Activated CD8-positive, alpha-beta memory T cell treated with anti-CD3 and anti-CD28 coated beads, Interleukin-2, amount 50 U/mL, for 1 hour (primary cell): Measurements from ENCODE around the gene ALG14.
"Not testable (repeated sequence)": the region's sequence is repeated elsewhere in the genome, so short reads cannot be mapped to it uniquely, and the experiment has no call there.

Experiments used
- DNase-seq: peaks from one replicate; pipeline ENCODE4 v3.0.0-alpha.2; 2020; ENCODE audit errors: extremely low read depth

ALG14 gene

GRCh38 chr1:95042286-95042685 is 30.5 kb downstream of the ALG14 start:
- DNase-seq, result no peak

GRCh38 chr1:95041491-95042165 is 31.1 kb downstream of the ALG14 start:
- DNase-seq, result no peak

- DNase-seq, result no peak
Observed at GRCh38 chr1:95040032-95040525, 32.7 kb downstream of the ALG14 start.

GRCh38 chr1:95039360-95040031 is 33.3 kb downstream of the ALG14 start:
- no peak for DNase-seq

- DNase-seq, result no peak
Observed at GRCh38 chr1:95035536-95035935, 37.2 kb downstream of the ALG14 start.

DNA sequence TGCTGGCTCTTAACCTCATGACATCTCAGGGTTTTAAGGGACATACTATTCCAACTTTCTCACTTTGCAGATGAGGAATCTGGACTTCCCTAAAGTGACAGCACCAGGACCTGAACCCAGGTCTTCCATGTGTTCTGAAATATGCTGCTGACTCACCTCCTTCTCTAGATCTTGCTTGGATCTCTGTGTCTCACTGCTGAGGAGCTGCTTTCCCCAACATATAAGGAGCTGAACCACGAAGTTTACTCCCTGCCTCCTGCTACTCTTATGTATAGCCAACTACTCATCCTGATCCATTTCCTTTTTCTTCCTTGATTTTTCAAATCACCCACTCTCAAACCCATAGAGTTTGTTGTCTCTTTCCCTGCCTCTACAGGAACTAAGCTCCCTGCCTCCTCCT is 38.2 kb downstream of the ALG14 start:
- DNase-seq, result no peak

GRCh38 chr1:95033843-95034242 is 38.9 kb downstream of the ALG14 start:
- DNase-seq, result no peak

DNA sequence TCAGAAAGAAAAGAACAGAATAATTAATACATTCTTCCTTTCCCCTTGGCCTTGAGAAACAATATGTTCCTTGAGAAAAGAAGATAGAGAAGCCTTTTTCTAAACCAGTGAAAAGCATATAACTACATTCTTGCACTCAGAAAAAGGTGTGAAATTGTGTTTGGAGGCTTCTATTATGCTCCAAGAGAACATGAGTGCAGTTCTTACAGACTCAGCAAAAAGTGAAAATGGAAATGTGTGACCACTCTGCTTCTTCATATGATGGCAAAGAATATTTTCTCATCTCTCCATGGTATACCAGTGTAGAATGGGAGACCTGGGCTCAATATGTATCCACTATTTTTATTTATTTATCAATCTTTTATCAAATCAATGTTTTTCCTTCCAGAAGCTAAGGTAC is 43.2 kb downstream of the ALG14 start:
- no peak for DNase-seq

- DNase-seq, result no peak
Observed at GRCh38 chr1:95028954-95029353, 43.8 kb downstream of the ALG14 start.

DNA sequence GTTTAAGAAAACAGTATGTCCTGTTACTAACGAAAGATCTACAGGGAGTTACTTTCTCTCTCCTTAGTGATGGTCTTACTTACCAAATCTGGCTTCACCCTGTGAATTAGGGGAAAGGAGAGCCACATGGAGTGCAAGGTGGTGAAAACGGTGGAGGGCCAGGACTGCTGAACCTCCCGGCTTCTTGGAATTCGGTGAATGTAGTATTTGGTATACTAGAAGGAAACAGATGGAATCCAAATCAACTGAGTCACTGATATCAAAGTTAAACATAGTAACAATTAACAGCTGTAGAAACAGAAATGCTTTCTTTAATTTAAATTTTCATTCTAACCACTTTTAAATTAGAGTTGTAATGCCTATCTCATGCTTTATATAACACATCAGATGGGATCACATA is 45.7 kb downstream of the ALG14 start:
- no peak for DNase-seq

DNA sequence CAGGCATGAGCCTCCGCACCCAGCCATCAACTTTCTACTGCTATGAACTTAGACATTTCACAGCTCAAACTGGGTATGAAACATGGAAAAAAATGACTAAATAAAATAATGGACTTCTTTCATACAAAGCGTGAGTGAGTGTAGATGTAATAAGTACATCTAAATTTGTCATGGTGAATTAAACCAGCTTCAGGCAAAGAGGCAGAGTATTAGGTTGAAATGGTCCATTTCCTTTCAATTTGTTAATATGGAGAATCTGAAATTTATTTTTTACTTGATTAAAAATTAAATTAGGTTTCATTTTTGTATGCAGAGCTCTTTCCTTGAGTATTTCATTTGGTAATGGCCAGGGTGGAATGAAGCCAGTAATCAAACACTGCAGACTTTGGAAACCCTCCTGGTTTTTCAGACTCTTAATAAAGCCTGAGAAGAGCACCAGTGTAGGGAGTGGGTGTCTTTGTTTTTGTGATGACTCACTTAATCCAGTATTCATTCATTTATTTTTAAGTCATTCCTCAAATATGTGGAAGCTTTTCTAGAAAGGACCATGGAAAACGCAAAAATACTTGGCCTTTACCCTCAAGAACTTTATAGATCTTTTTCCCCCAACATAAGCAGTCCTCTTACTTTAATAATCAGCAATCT is 49.2 kb downstream of the ALG14 start:
- no peak for DNase-seq

- DNase-seq, result no peak
Observed at GRCh38 chr1:95022644-95022926, 50.2 kb downstream of the ALG14 start.

- no peak for DNase-seq
Observed at GRCh38 chr1:95021805-95022643, 50.7 kb downstream of the ALG14 start.

GRCh38 chr1:95021119-95021518 is 51.6 kb downstream of the ALG14 start:
- DNase-seq, result no peak

- DNase-seq, result not testable (repeated sequence)
Observed at GRCh38 chr1:95019466-95019865, 53.3 kb downstream of the ALG14 start.

DNA sequence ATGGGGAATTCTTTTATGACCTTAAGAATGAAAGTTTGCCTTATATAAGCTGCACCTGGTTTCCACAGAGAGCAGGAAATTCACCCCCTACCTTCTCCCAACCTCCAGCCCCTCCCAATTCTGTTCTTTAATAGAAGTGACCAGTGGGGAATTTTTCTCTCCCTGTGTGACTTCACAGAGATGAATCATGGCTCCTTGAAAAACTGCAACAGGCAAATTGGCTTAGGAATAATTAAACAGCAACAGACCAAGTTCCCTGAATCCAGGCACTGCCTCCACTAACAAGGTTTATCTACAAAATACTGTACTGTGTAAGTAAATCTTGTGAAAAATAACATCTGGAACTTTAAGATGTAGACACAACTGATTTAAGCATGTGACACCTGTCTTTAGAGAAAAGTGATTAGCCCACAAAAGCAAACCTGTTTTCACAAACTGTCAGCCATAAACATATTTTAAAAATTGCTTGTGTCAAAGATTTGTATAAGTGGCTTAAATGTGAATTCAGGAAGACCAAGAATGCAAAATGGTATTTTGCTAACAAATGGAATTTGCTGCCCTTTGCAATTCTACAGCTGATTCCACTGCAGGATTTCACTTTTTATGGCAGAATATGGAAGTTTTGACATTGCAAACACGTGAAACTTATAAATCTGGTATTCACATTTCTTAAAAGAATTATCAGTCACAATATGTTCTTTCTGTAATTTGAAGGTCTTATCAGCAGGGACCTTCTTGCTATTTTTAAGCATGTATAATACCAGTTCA is 54.0 kb downstream of the ALG14 start:
- no peak for DNase-seq

GRCh38 chr1:95017775-95018174 is 55.0 kb downstream of the ALG14 start:
- no peak for DNase-seq

DNA sequence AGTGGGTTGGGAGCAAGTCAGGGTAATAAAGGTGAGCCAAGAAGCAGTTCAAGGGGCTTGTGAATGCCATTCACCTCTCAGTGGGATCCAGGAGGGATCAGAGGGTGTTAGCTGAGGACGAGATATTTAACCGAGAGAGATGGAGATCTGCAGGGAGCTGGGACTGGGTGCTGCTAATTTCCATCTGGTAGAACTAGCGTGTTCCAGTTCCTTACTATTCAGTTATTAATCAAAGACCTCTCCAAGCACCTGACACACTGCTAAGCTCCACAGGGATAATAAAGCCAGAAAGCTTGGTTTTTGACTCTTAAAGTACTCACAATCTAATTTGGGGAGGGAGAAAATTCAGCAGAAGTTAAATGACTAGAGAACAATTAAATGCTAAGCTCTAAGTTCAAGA is 57.7 kb downstream of the ALG14 start:
- no peak for DNase-seq

GRCh38 chr1:95013950-95014574 is 58.7 kb downstream of the ALG14 start:
- DNase-seq, result no peak

GRCh38 chr1:95012389-95012788 is 60.4 kb downstream of the ALG14 start:
- DNase-seq, result no peak

GRCh38 chr1:95010158-95010557 is 62.6 kb downstream of the ALG14 start:
- DNase-seq, result no peak
